Right ventricle myocardium superior (tissue), 1 donor: ENCODE data around the gene CSMD2. TPM values are rescaled to one million over a fixed set of nuclear protein-coding genes. Genes with fewer than 3 reads are reported as not detected.

ENCODE experiments used
- ATAC-seq: fragments of 200-7000 bp; cut with Tn5 transposase; one replicate; pipeline ENCODE4 v1.9.1; 2020; ENCODE audit warnings: mild to moderate bottlenecking; ENCODE audit not compliant: poor library complexity
- DNase-seq: peaks from one replicate; pipeline ENCODE4 v3.0.0-alpha.2; 2020
- intact Hi-C: fragments of 100-400 bp; cut with DNase I; formaldehyde crosslinking; loops from one replicate; pipeline ENCODE4 v1.11.2; 2022
- total RNA-seq: library from RNA; stranded (reverse); fragmentation: NEBNext Ultra II Directional; extraction: Animal tissue kit (Norgen Biotek cat#: 25700); gene quantifications from one replicate; pipeline ENCODE4 v1.2.1, GENCODE V29; 2021
- donor health status: DM: no; HTN: yes; CAD: no; lungs with severe emphysema.

CSMD2 gene
- total RNA-seq, 1 donor from 2014 or later = 0.40 TPM

GRCh38 chr1:33661811-33662454, 503.1 kb downstream of the CSMD2 start:
- ATAC-seq = no peak
- intact Hi-C loops = no loop called here

GRCh38 chr1:33660956-33661355, 504.1 kb downstream of the CSMD2 start:
- ATAC-seq = no peak
- DNase-seq = no peak
- intact Hi-C loops = no loop called here

More at GRCh38 chr1:33661811-33662454, 503.1 kb downstream of the CSMD2 start:
- DNase-seq = no peak

GRCh38 chr1:33660244-33660643, 504.8 kb downstream of the CSMD2 start:
- ATAC-seq = no peak
- intact Hi-C loops = no loop called here

GRCh38 chr1:33659641-33660040, 505.4 kb downstream of the CSMD2 start:
- intact Hi-C loops = no loop called here
- no peak for DNase-seq
- no peak for ATAC-seq

More at GRCh38 chr1:33660244-33660643, 504.8 kb downstream of the CSMD2 start:
- DNase-seq = no peak

- intact Hi-C loops = no loop called here
- DNase-seq (peak; percentile 54), ATAC-seq (peak; percentile 61)
These were observed 507.2 kb downstream of the CSMD2 start for GRCh38 chr1:33657833-33658232.

- no peak for ATAC-seq
- intact Hi-C loops = no loop called here
- DNase-seq = no peak
These were observed 508.5 kb downstream of the CSMD2 start for GRCh38 chr1:33656467-33657005.

- peak; percentile 72 for DNase-seq
These were observed 509.5 kb downstream of the CSMD2 start for GRCh38 chr1:33655496-33655895.

GRCh38 chr1:33654267-33654834, 510.7 kb downstream of the CSMD2 start:
- ATAC-seq (no peak), DNase-seq (no peak)
- intact Hi-C loops = no loop called here

More at GRCh38 chr1:33655496-33655895, 509.5 kb downstream of the CSMD2 start:
- intact Hi-C loops = no loop called here
- ATAC-seq = peak; percentile 46

- DNase-seq (peak; percentile 62), ATAC-seq (peak; percentile 77)
- intact Hi-C loops = no loop called here
These were observed 511.8 kb downstream of the CSMD2 start for GRCh38 chr1:33653226-33653625.

GRCh38 chr1:33650708-33651107, 514.3 kb downstream of the CSMD2 start:
- intact Hi-C loops = no loop called here
- DNase-seq (no peak), ATAC-seq (no peak)

GRCh38 chr1:33649759-33650158, 515.3 kb downstream of the CSMD2 start:
- ATAC-seq (peak; percentile 30), DNase-seq (peak; percentile 48)
- intact Hi-C loops = no loop called here

- DNase-seq (no peak), ATAC-seq (no peak)
- intact Hi-C loops = no loop called here
These were observed 521.8 kb downstream of the CSMD2 start for GRCh38 chr1:33643216-33643615.

- intact Hi-C loops = no loop called here
- ATAC-seq (no peak), DNase-seq (no peak)
These were observed 523.8 kb downstream of the CSMD2 start for GRCh38 chr1:33641104-33641830.

- intact Hi-C loops = no loop called here
These were observed 524.8 kb downstream of the CSMD2 start for GRCh38 chr1:33640114-33640660.

GRCh38 chr1:33637846-33638440, 527.1 kb downstream of the CSMD2 start:
- intact Hi-C loops = loop anchor here (10.0 kb wide), 2 partner anchors 477 to 957 kb away; no protein-coding TSS in a partner anchor
- ATAC-seq = no peak
- DNase-seq = no peak

More at GRCh38 chr1:33640114-33640660, 524.8 kb downstream of the CSMD2 start:
- ATAC-seq = no peak
- no peak for DNase-seq

GRCh38 chr1:33636209-33636608, 528.8 kb downstream of the CSMD2 start:
- no peak for ATAC-seq
- DNase-seq = no peak
- intact Hi-C loops = loop anchor here (10.0 kb wide), 2 partner anchors 479 to 959 kb away; no protein-coding TSS in a partner anchor

GRCh38 chr1:33635336-33636012, 529.6 kb downstream of the CSMD2 start:
- no peak for DNase-seq
- intact Hi-C loops = loop anchor here (10.0 kb wide), 2 partner anchors 479 to 959 kb away; no protein-coding TSS in a partner anchor
- no peak for ATAC-seq

- DNase-seq = peak; percentile 46
- peak; percentile 61 for ATAC-seq
- intact Hi-C loops = loop anchor here (5.0 to 10.0 kb wide), 3 partner anchors 480 to 1107 kb away; no protein-coding TSS in a partner anchor
These were observed 530.2 kb downstream of the CSMD2 start for GRCh38 chr1:33634806-33635205.
